Keratinocyte (primary cell): Measurements from ENCODE around the gene PARM1. TPM values are rescaled to one million over a fixed set of nuclear protein-coding genes. Genes with fewer than 3 reads are reported as not detected.

Source experiments
- DNase-seq: peaks from one replicate; pipeline ENCODE4 v3.0.0-alpha.2; 2011; ENCODE audit warnings: low read depth, missing footprints, low spot score
- FAIRE-seq: peaks from 2 replicates; lab custom pipeline; 2011; peaks lifted over from hg19 to GRCh38; lab: Jason Lieb, UNC
- H2AFZ ChIP-seq: 2 replicates; pipeline ENCODE4 v1.6.0; 2012; ENCODE audit warnings: low read length, control low read depth, inconsistent platforms; ENCODE audit not compliant: control insufficient read depth
- H3K27ac ChIP-seq: 2 replicates; pipeline ENCODE4 v1.5.1; 2011; ENCODE audit warnings: low read length; ENCODE audit not compliant: control insufficient read depth, insufficient read depth
- H3K27me3 ChIP-seq: 3 replicates; pipeline ENCODE4 v1.6.0; 2011; ENCODE audit warnings: low read length; ENCODE audit not compliant: control insufficient read depth, insufficient read depth; ENCODE audit errors: extremely low read depth
- H3K36me3 ChIP-seq, 2 experiments: 2 replicates in 1 of 2; 3 replicates in 1 of 2; pipeline ENCODE4 v1.5.1; 2011; ENCODE audit warnings: low read length in 2 of 2, mild to moderate bottlenecking in 1 of 2; ENCODE audit not compliant: control insufficient read depth in 2 of 2, insufficient read depth in 2 of 2; ENCODE audit errors: extremely low read depth in 1 of 2
- H3K4me1 ChIP-seq: 3 replicates; pipeline ENCODE4 v1.5.1; 2011; ENCODE audit warnings: low read length; ENCODE audit not compliant: control insufficient read depth, insufficient read depth; ENCODE audit errors: extremely low read depth
- H3K4me2 ChIP-seq: 3 replicates; pipeline ENCODE4 v1.6.0; 2011; ENCODE audit warnings: low read depth, low read length; ENCODE audit not compliant: control insufficient read depth, insufficient read depth; ENCODE audit errors: extremely low read depth
- H3K4me3 ChIP-seq, 3 experiments: fragments of 200-600 bp in 1 of 3; sonication (generic) in 1 of 3; 2 replicates in 2 of 3; 3 replicates in 1 of 3; pipeline ENCODE4 v1.5.1; 2011 to 2016; ENCODE audit warnings: low read length in 3 of 3, mild to moderate bottlenecking in 3 of 3, control low read depth in 2 of 3, inconsistent platforms in 1 of 3, low read depth in 1 of 3, mixed read lengths in 1 of 3, mixed run types in 1 of 3, moderate library complexity in 1 of 3; ENCODE audit not compliant: control insufficient read depth in 2 of 3, insufficient read depth in 2 of 3; ENCODE audit errors: extremely low read depth in 1 of 3
- H3K79me2 ChIP-seq: 2 replicates; pipeline ENCODE4 v1.6.0; 2012; ENCODE audit warnings: low read length; ENCODE audit not compliant: control insufficient read depth, insufficient read depth
- H3K9ac ChIP-seq: 3 replicates; pipeline ENCODE4 v1.6.0; 2011; ENCODE audit warnings: low read length; ENCODE audit not compliant: control insufficient read depth, insufficient read depth; ENCODE audit errors: extremely low read depth
- H3K9me1 ChIP-seq: 3 replicates; pipeline ENCODE4 v1.6.0; 2011; ENCODE audit warnings: low read length; ENCODE audit not compliant: control insufficient read depth, insufficient read depth; ENCODE audit errors: extremely low read depth
- H3K9me3 ChIP-seq: 2 replicates; pipeline ENCODE4 v1.5.1; 2012; ENCODE audit warnings: low read depth, low read length; ENCODE audit not compliant: control insufficient read depth
- H4K20me1 ChIP-seq: 3 replicates; pipeline ENCODE4 v1.6.0; 2011; ENCODE audit warnings: low read length; ENCODE audit not compliant: control insufficient read depth, insufficient read depth; ENCODE audit errors: extremely low read depth
- EZH2 ChIP-seq: IDR thresholded peaks from one replicate; pipeline ENCODE4 v1.6.1; 2012; ENCODE audit warnings: inconsistent platforms, mild to moderate bottlenecking, low read length, moderate library complexity
- dilution Hi-C: fragments of 300-500 bp; cut with MboI; formaldehyde crosslinking; loops from one replicate; pipeline ENCODE4 v1.7.0; 2020; ENCODE audit warnings: low sequenced_read_pairs; ENCODE audit not compliant: extremely low pct_ligation_motif_present
- polyA plus RNA-seq, 5 experiments: library from polyadenylated mRNA; depleted of rRNA in 3 of 5; stranded (reverse) in 3 of 5; stranded (forward) in 1 of 5; unstranded in 1 of 5; fragments of >200 nt; gene quantifications; 1 replicate in 1 of 5; 2 replicates in 3 of 5; 3 replicates in 1 of 5; pipeline versions ENCODE4 v1.2.1 to v1.2.3, GENCODE V29; 2011 to 2012; ENCODE audit warnings: missing spikeins in 2 of 5, low read depth in 1 of 5, low replicate concordance in 1 of 5
- TF ChIP-seq, protein P1 (sequence below), 3 experiments: IDR thresholded peaks in 1 of 3; conservative IDR thresholded peaks in 1 of 3; optimal IDR thresholded peaks in 1 of 3; 2 replicates in 2 of 3; 3 replicates in 1 of 3; pipeline versions ENCODE3 to v1.5.1; 2011; ENCODE audit warnings: low read length in 3 of 3, mild to moderate bottlenecking in 3 of 3, moderate library complexity in 2 of 3, control low read depth in 1 of 3, inconsistent platforms in 1 of 3; ENCODE audit not compliant: insufficient read depth in 2 of 3; ENCODE audit errors: extremely low read depth in 1 of 3

Gene PARM1
- polyA plus RNA-seq, 1 donor (not counting 4 experiments of a cell fraction or from before 2014, with no cell fraction given): 0.05 TPM

DNA sequence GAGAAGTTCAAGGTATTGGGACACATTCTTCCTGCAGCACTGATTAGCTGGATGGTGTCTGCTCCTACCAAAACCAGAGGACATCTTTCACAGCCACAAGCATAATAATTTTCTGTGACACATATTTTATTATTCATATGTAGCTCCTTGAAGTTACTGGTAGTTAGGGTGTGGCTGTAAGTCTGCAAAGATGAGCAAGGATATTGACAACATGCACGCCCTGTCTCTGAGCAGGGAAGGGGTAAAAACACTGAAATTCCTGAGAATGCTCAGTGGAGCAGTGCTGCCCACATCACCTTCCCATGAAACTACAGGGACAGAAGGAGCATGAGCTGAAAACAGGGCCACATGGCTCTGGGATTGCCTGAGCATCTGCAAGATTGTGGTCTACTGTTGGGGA, 38.9 kb downstream of the PARM1 start:
- Histone ChIP-seq H3K27me3 (no peaks in the 10 kb centered on the region), H3K4me2 (no peak overlapping the region)
- dilution Hi-C loops: no loop called here

DNA sequence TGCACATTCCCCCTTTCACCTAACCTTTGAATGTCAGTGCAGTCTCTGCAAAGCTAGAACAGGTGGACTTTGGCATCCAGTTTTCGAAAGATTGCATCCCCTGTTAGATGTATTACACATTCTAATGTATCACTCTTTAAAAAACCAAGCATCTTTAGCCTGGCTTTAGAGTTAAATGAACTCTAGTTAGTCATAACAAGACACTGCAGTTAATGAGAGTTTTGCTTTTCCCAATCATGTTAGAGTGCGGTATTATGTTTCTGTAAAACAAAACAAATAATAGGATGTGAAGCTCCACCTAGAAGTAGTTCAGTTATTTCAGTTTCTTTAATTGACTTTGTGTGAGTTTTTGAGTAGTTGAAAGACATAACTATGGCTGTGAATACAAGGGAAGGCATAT, 42.2 kb downstream of the PARM1 start:
- Histone ChIP-seq H3K9ac (no peak overlapping the region), H2AFZ (no peak overlapping the region), H3K4me3 (no peak overlapping the region), H3K79me2 (no peaks in the 10 kb centered on the region), H3K4me2 (no peak overlapping the region), H3K27ac (no peak overlapping the region), H4K20me1 (no peaks in the 10 kb centered on the region), H3K36me3 (no peaks in the 10 kb centered on the region), H3K9me1 (no peaks in the 10 kb centered on the region), H3K27me3 (no peaks in the 10 kb centered on the region), H3K4me1 (no peaks in the 10 kb centered on the region), H3K9me3 (no peaks in the 10 kb centered on the region)
- dilution Hi-C loops: no loop called here
- FAIRE-seq (no peak), DNase-seq (no peak)
- TF ChIP-seq, protein P1, sequence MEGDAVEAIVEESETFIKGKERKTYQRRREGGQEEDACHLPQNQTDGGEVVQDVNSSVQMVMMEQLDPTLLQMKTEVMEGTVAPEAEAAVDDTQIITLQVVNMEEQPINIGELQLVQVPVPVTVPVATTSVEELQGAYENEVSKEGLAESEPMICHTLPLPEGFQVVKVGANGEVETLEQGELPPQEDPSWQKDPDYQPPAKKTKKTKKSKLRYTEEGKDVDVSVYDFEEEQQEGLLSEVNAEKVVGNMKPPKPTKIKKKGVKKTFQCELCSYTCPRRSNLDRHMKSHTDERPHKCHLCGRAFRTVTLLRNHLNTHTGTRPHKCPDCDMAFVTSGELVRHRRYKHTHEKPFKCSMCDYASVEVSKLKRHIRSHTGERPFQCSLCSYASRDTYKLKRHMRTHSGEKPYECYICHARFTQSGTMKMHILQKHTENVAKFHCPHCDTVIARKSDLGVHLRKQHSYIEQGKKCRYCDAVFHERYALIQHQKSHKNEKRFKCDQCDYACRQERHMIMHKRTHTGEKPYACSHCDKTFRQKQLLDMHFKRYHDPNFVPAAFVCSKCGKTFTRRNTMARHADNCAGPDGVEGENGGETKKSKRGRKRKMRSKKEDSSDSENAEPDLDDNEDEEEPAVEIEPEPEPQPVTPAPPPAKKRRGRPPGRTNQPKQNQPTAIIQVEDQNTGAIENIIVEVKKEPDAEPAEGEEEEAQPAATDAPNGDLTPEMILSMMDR (optimal IDR thresholded peaks at IDR 0.05 in 1 of 3, IDR thresholded peaks at IDR 0.05 in 1 of 3, conservative IDR thresholded peaks at IDR 0.05 in 1 of 3; ENCODE audit: extremely low read depth in 1 of 3, insufficient read depth in 2 of 3, low read length in 3 of 3): no peak
- TF ChIP-seq EZH2: no peak

More for the DNA sequence above, 38.9 kb downstream of the PARM1 start:
- Histone ChIP-seq H3K27ac (no peak overlapping the region), H4K20me1 (no peaks in the 10 kb centered on the region), H3K9ac (no peak overlapping the region), H3K9me1 (no peaks in the 10 kb centered on the region), H3K4me3 (no peak overlapping the region), H3K79me2 (no peaks in the 10 kb centered on the region), H3K9me3 (no peaks in the 10 kb centered on the region), H3K4me1 (no peaks in the 10 kb centered on the region), H3K36me3 (no peaks in the 10 kb centered on the region), H2AFZ (no peak overlapping the region)
- DNase-seq (no peak), FAIRE-seq (no peak)
- TF ChIP-seq EZH2: no peak
- TF ChIP-seq, protein P1 (optimal IDR thresholded peaks at IDR 0.05 in 1 of 3, IDR thresholded peaks at IDR 0.05 in 1 of 3, conservative IDR thresholded peaks at IDR 0.05 in 1 of 3; ENCODE audit: extremely low read depth in 1 of 3, insufficient read depth in 2 of 3, low read length in 3 of 3): no peak
